PC-3 (cell line): ENCODE data around the gene EFCAB3. TPM values are rescaled to one million over a fixed set of nuclear protein-coding genes. Genes with fewer than 3 reads are reported as not detected.
"Not testable (repeated sequence)": the region's sequence is repeated elsewhere in the genome, so short reads cannot be mapped to it uniquely, and the experiment has no call there.

Experiments used
- ATAC-seq: fragments of 200-7000 bp; cut with Tn5 transposase; 2 replicates; pipeline ENCODE4 v1.9.1; 2020; ENCODE audit warnings: mild to moderate bottlenecking, moderate library complexity
- BruUV-seq: library from RNA; stranded (reverse); fragments of 400-500 nt; replicated peaks from 2 replicates; lab custom pipeline; 2021; lab: Mats Ljungman, UMichigan
- CTCF ChIA-PET: fragments of 300-600 bp; sonication (Branson Sonifier 250); formaldehyde crosslinking; loops from one replicate; lab custom pipeline; 2022; ENCODE audit warnings: antibody characterized with exemption; lab: Charles Lee
- POLR2A ChIA-PET: fragments of 300-600 bp; sonication (Branson Sonifier 250); formaldehyde crosslinking; loops from one replicate; lab custom pipeline; 2022; ENCODE audit warnings: antibody characterized with exemption; ENCODE audit not compliant: unreplicated experiment; lab: Charles Lee
- DNase-seq: peaks from one replicate; pipeline ENCODE4 v3.0.0-alpha.2; 2015
- H2AFZ ChIP-seq: fragments of 300-600 bp; sonication (generic); 2 replicates; pipeline ENCODE4 v1.6.0; 2016; ENCODE audit warnings: antibody characterized with exemption, low read length
- H3F3A ChIP-seq: fragments of 300-600 bp; sonication (generic); one replicate; pipeline ENCODE4 v1.6.0; 2017; ENCODE audit warnings: antibody characterized with exemption, low read length, control low read depth, mild to moderate bottlenecking; ENCODE audit not compliant: unreplicated experiment
- H3K27ac ChIP-seq: fragments of 300-600 bp; sonication (generic); 2 replicates; pipeline ENCODE4 v1.5.1; 2016; ENCODE audit warnings: mild to moderate bottlenecking, low read length
- H3K27me3 ChIP-seq: fragments of 300-600 bp; sonication (generic); 2 replicates; pipeline ENCODE4 v1.6.1; 2016; ENCODE audit warnings: low read length, mixed read lengths
- H3K36me3 ChIP-seq: fragments of 300-600 bp; sonication (generic); 2 replicates; pipeline ENCODE4 v1.6.1; 2016; ENCODE audit warnings: low read depth, mixed run types, low read length, mixed read lengths
- H3K4me1 ChIP-seq: fragments of 300-600 bp; sonication (generic); 2 replicates; pipeline ENCODE4 v1.5.1; 2016; ENCODE audit warnings: low read length; ENCODE audit not compliant: insufficient read depth
- H3K4me2 ChIP-seq: fragments of 300-600 bp; sonication (generic); 2 replicates; pipeline ENCODE4 v1.6.0; 2016; ENCODE audit warnings: low read length
- H3K4me3 ChIP-seq: fragments of 300-600 bp; sonication (generic); 2 replicates; pipeline ENCODE4 v1.5.1; 2016; ENCODE audit warnings: mild to moderate bottlenecking, low read length, mixed read lengths
- H3K79me2 ChIP-seq: fragments of 300-600 bp; sonication (generic); 2 replicates; pipeline ENCODE4 v1.6.1; 2017; ENCODE audit warnings: low read length, mixed read lengths
- H3K9ac ChIP-seq: fragments of 300-600 bp; sonication (generic); 2 replicates; pipeline ENCODE4 v1.6.0; 2016; ENCODE audit warnings: mild to moderate bottlenecking, low read length
- H3K9me2 ChIP-seq: fragments of 300-600 bp; sonication (generic); replicated peaks from 2 replicates; pipeline ENCODE4 v1.6.1; 2016; ENCODE audit warnings: mixed run types, low read length, mixed read lengths
- H3K9me3 ChIP-seq: fragments of 300-600 bp; sonication (generic); 2 replicates; pipeline ENCODE4 v1.6.1; 2016; ENCODE audit warnings: low read length, mixed read lengths
- H4K20me1 ChIP-seq: fragments of 300-600 bp; sonication (generic); 2 replicates; pipeline ENCODE4 v1.6.1; 2016; ENCODE audit warnings: low read length, mixed read lengths
- EZH2phosphoT487 ChIP-seq: fragments of 300-600 bp; sonication (generic); IDR thresholded peaks from 2 replicates; pipeline ENCODE4 v1.6.1; 2018; ENCODE audit warnings: mild to moderate bottlenecking, antibody characterized with exemption, low read length, borderline replicate concordance
- intact Hi-C: fragments of 100-400 bp; cut with micrococcal nuclease; formaldehyde crosslinking; loops from 2 replicates; pipeline ENCODE4 v1.9.0; 2023
- total RNA-seq: library from RNA; depleted of rRNA; stranded (reverse); fragments of >200 nt; gene quantifications from 2 replicates; pipeline ENCODE4 v1.2.3, GENCODE V29; 2014

EFCAB3 gene
- total RNA-seq, 1 experiment from 2014 or later = not detected

DNA sequence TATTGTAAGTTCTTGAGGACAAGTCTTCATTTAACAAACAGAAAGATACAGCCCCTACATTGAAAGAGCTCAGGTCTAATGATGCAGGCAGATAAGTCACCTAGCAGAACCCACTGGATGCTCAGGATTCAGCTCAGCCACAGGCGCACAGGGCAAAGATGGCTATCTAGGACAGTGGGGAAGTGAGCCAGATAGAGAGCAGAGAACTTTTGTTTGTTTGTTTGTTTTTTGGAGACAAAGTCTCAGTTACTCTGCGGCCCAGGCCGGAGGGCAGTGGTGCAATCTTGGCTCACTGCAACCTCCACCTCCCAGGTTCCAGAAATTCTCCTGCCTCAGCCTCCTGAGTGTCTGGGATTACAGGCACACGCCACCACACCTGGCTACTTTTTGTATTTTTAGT, 63.7 kb downstream of the EFCAB3 start:
- ChIA-PET POLR2A (no interaction called here), CTCF (no interaction called here)
- Histone ChIP-seq H3K4me2 (no peak overlapping the region), H3K9me3 (no peaks in the 10 kb centered on the region), H3K27ac (no peak overlapping the region), H3K36me3 (peaks cover 39% of the 10 kb centered on the region), H3K4me1 (no peaks in the 10 kb centered on the region), H2AFZ (no peak overlapping the region), H3F3A (no peaks in the 10 kb centered on the region), H3K79me2 (no peaks in the 10 kb centered on the region), H3K27me3 (no peaks in the 10 kb centered on the region), H3K9ac (no peak overlapping the region), H3K9me2 (no peaks in the 10 kb centered on the region), H3K4me3 (no peak overlapping the region), H4K20me1 (no peaks in the 10 kb centered on the region)
- no TSS peak for BruUV-seq
- DNase-seq (no peak), ATAC-seq (no peak)
- no peak for TF ChIP-seq EZH2phosphoT487
- intact Hi-C loops = no loop called here

- intact Hi-C loops, H3K27me3 ChIP-seq: not testable (repeated sequence)
- H3K36me3 ChIP-seq = peaks cover 32% of the 10 kb centered on the region
Observed at GRCh38 chr17:62445791-62446190, 65.4 kb downstream of the EFCAB3 start.

GRCh38 chr17:62452195-62452594, 71.8 kb downstream of the EFCAB3 start:
- intact Hi-C loops, H3K4me2 ChIP-seq, H4K20me1 ChIP-seq, BruUV-seq, H3K4me3 ChIP-seq, H3F3A ChIP-seq, H3K9me3 ChIP-seq, H3K27me3 ChIP-seq, H3K79me2 ChIP-seq, H3K9me2 ChIP-seq, H2AFZ ChIP-seq, H3K27ac ChIP-seq, CTCF ChIA-PET, H3K4me1 ChIP-seq, H3K9ac ChIP-seq, DNase-seq, POLR2A ChIA-PET, ATAC-seq: not testable (repeated sequence)
- H3K36me3 ChIP-seq = peaks cover 12% of the 10 kb centered on the region; the same call in 1 of the 2 replicates

More at GRCh38 chr17:62445791-62446190, 65.4 kb downstream of the EFCAB3 start:
- H3F3A ChIP-seq, H3K27ac ChIP-seq, H3K9me2 ChIP-seq, CTCF ChIA-PET, H3K9me3 ChIP-seq, H4K20me1 ChIP-seq, BruUV-seq, ATAC-seq, DNase-seq, H3K79me2 ChIP-seq, H2AFZ ChIP-seq, H3K4me1 ChIP-seq, H3K4me3 ChIP-seq, H3K9ac ChIP-seq, POLR2A ChIA-PET, H3K4me2 ChIP-seq: not testable (repeated sequence)

DNA sequence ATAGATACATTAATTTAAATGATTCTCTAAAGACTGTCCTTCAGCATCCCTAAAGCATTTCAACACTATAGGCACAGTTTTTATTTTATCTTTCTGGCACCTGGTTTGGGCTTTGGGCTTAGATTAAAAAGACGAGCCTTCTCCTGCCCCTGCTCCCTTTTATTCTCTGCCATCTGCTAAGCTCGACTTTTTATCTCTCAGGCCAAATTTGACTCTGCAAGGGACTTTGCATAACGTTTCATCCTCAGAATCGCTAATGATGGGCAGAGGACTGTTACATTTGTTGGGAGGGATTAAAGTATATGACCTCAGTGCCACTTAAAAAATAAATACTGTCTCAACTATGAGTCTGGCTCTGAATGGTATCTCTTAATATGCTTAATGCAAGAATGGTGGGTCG, 72.7 kb downstream of the EFCAB3 start:
- CTCF ChIA-PET, ATAC-seq, intact Hi-C loops, H3K4me3 ChIP-seq, H3K27me3 ChIP-seq, H3F3A ChIP-seq, H3K9me3 ChIP-seq, BruUV-seq, H3K27ac ChIP-seq, POLR2A ChIA-PET, H3K9me2 ChIP-seq, H3K9ac ChIP-seq, H3K4me1 ChIP-seq, DNase-seq, H4K20me1 ChIP-seq, H3K79me2 ChIP-seq, H2AFZ ChIP-seq, H3K4me2 ChIP-seq, H3K36me3 ChIP-seq: not testable (repeated sequence)

DNA sequence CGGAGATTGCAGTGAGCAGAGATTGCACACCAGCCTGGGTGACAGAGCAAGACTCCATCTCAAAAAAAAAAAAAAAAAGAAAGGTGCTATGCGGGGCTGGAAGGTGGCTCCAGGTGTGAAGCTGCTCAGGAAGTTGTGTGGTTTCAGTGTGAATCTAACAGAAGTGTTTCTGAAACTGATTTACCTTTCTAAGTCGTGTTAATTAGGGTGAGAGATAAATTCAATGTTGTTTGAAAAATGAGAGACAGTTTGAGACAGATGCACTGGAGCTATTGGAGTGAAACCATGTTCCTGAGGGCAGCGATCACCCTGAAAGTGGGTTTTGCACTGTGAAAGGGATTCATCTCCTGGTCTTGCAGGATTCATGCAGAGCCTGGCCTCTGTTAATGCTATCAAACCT, 73.3 kb downstream of the EFCAB3 start:
- H3K9ac ChIP-seq, H3F3A ChIP-seq, H4K20me1 ChIP-seq, POLR2A ChIA-PET, H3K36me3 ChIP-seq, H3K79me2 ChIP-seq, DNase-seq, H3K4me1 ChIP-seq, H2AFZ ChIP-seq, H3K9me2 ChIP-seq, H3K4me3 ChIP-seq, H3K9me3 ChIP-seq, H3K27me3 ChIP-seq, H3K27ac ChIP-seq, H3K4me2 ChIP-seq, BruUV-seq, CTCF ChIA-PET, ATAC-seq, intact Hi-C loops: not testable (repeated sequence)

- DNase-seq, BruUV-seq, H3K9me3 ChIP-seq, H2AFZ ChIP-seq, POLR2A ChIA-PET, H3K9me2 ChIP-seq, H3K9ac ChIP-seq, H3F3A ChIP-seq, H3K79me2 ChIP-seq, H4K20me1 ChIP-seq, CTCF ChIA-PET, H3K36me3 ChIP-seq, H3K4me3 ChIP-seq, H3K27me3 ChIP-seq, H3K4me2 ChIP-seq, intact Hi-C loops, H3K4me1 ChIP-seq, ATAC-seq, H3K27ac ChIP-seq: not testable (repeated sequence)
Observed at GRCh38 chr17:62454111-62454510, 73.8 kb downstream of the EFCAB3 start.
